ENCODE results near the gene C11orf24. TPM values are rescaled to one million over a fixed set of nuclear protein-coding genes. Genes with fewer than 3 reads are reported as not detected.

The C11orf24 gene
- total and polyA plus RNA-seq, 2 experiments from 2014 or later: 89.4 to 105 TPM

- Histone ChIP-seq H3F3A (ENCODE audit: insufficient read depth) (no peaks in the 10 kb centered on the region; the same call in 1 of the 2 replicates), H3K4me3 (no peak overlapping the region), H3K36me3 (ENCODE audit: low read depth) (no peaks in the 10 kb centered on the region), H3K4me2 (ENCODE audit: unreplicated experiment) (no peak overlapping the region), H3K27me3 (replicated peaks; ENCODE audit: insufficient read depth) (peaks cover 9% of the 10 kb centered on the region; the same call in 1 of the 2 replicates), H3K9me3 (ENCODE audit: low read depth) (no peaks in the 10 kb centered on the region), H3K9me2 (ENCODE audit: insufficient read depth) (no peaks in the 10 kb centered on the region), H4K20me1 (ENCODE audit: insufficient read depth) (peaks cover 14% of the 10 kb centered on the region; the same call in 1 of the 2 replicates), H3K27ac (no peak overlapping the region), H2AFZ (no peak overlapping the region), H3K79me2 (ENCODE audit: insufficient read depth) (peaks cover 25% of the 10 kb centered on the region), H3K4me1 (ENCODE audit: insufficient read depth) (peaks cover 13% of the 10 kb centered on the region), H3K9ac (no peak overlapping the region)
- DNase-seq: no peak
- in situ Hi-C loops (cut with MboI): no loop called here
- 57 to 64% methylated on average over 15 of the region's 15 CpGs for WGBS, 2 experiments (ENCODE audit: low coverage in 1 of 2, low lambda C conversion rate in 2 of 2, missing lambda C conversion rate in 2 of 2)
- TF ChIP-seq EZH2phosphoT487 (IDR thresholded peaks at IDR 0.05; ENCODE audit: insufficient read depth, low read depth): no peak
- no peak for TF ChIP-seq EZH2 (IDR thresholded peaks at IDR 0.05; ENCODE audit: insufficient read depth, poor library complexity, severe bottlenecking)
Observed at GRCh38 chr11:68215087-68215445, 56.7 kb downstream of the C11orf24 start.

- DNase-seq: peak; percentile 48
- Histone ChIP-seq H3K79me2 (ENCODE audit: insufficient read depth) (peaks cover 32% of the 10 kb centered on the region), H3K27ac (peak overlapping the region; percentile 95)
Observed at GRCh38 chr11:68214173-68215086, 57.3 kb downstream of the C11orf24 start.

GRCh38 chr11:68213555-68214172 is 58.1 kb downstream of the C11orf24 start:
- peak overlapping the region; percentile 85 for H3K4me2 ChIP-seq (ENCODE audit: unreplicated experiment)
- H4K20me1 ChIP-seq (ENCODE audit: insufficient read depth): peaks cover 26% of the 10 kb centered on the region
- H3K36me3 ChIP-seq (ENCODE audit: low read depth): no peaks in the 10 kb centered on the region
- peaks cover 39% of the 10 kb centered on the region for H3K79me2 ChIP-seq (ENCODE audit: insufficient read depth)
- peak overlapping the region; percentile 95 for H2AFZ ChIP-seq
- H3K27me3 ChIP-seq (replicated peaks; ENCODE audit: insufficient read depth): peaks cover 3% of the 10 kb centered on the region; the same call in 1 of the 2 replicates
- WGBS, 2 experiments (ENCODE audit: low coverage in 1 of 2, low lambda C conversion rate in 2 of 2, missing lambda C conversion rate in 2 of 2): 1% methylated on average over 48 to 59 of the region's 90 CpGs
- H3K9ac ChIP-seq: peak overlapping the region; percentile 94
- no peak for TF ChIP-seq EZH2 (IDR thresholded peaks at IDR 0.05; ENCODE audit: insufficient read depth, poor library complexity, severe bottlenecking)
- TF ChIP-seq EZH2phosphoT487 (IDR thresholded peaks at IDR 0.05; ENCODE audit: insufficient read depth, low read depth): no peak
- peaks cover 20% of the 10 kb centered on the region for H3K4me1 ChIP-seq (ENCODE audit: insufficient read depth)
- H3K4me3 ChIP-seq: peak overlapping the region; percentile 91
- peaks cover 8% of the 10 kb centered on the region; the same call in 1 of the 2 replicates for H3F3A ChIP-seq (ENCODE audit: insufficient read depth)
- H3K9me3 ChIP-seq (ENCODE audit: low read depth): no peaks in the 10 kb centered on the region
- H3K27ac ChIP-seq: peak overlapping the region; percentile 95
- peak; percentile 97 for DNase-seq
- in situ Hi-C loops (cut with MboI): no loop called here
- H3K9me2 ChIP-seq (ENCODE audit: insufficient read depth): no peaks in the 10 kb centered on the region

More at GRCh38 chr11:68214173-68215086, 57.3 kb downstream of the C11orf24 start:
- Histone ChIP-seq H3K4me3 (peak overlapping the region; percentile 91), H4K20me1 (ENCODE audit: insufficient read depth) (peaks cover 21% of the 10 kb centered on the region), H2AFZ (peak overlapping the region; percentile 95), H3K9me2 (ENCODE audit: insufficient read depth) (no peaks in the 10 kb centered on the region), H3K27me3 (replicated peaks; ENCODE audit: insufficient read depth) (peaks cover 3% of the 10 kb centered on the region; the same call in 1 of the 2 replicates), H3F3A (ENCODE audit: insufficient read depth) (peaks cover under 1% of the 10 kb centered on the region; the same call in 1 of the 2 replicates), H3K36me3 (ENCODE audit: low read depth) (no peaks in the 10 kb centered on the region), H3K9ac (peak overlapping the region; percentile 94), H3K4me1 (ENCODE audit: insufficient read depth) (peaks cover 14% of the 10 kb centered on the region), H3K4me2 (ENCODE audit: unreplicated experiment) (peak overlapping the region; percentile 85), H3K9me3 (ENCODE audit: low read depth) (no peaks in the 10 kb centered on the region)
- 14 to 18% methylated on average over 47 to 53 of the region's 58 CpGs for WGBS, 2 experiments (ENCODE audit: low coverage in 1 of 2, low lambda C conversion rate in 2 of 2, missing lambda C conversion rate in 2 of 2)
- TF ChIP-seq EZH2 (IDR thresholded peaks at IDR 0.05; ENCODE audit: insufficient read depth, poor library complexity, severe bottlenecking) (no peak), EZH2phosphoT487 (IDR thresholded peaks at IDR 0.05; ENCODE audit: insufficient read depth, low read depth) (no peak)
- in situ Hi-C loops (cut with MboI): no loop called here

GRCh38 chr11:68213135-68213515 is 58.6 kb downstream of the C11orf24 start, which contains the start of gene KMT5B:
Gene KMT5B (minus strand): TSS chr11:68213296. CDS start chr11:68190076, 23,220 bp downstream.
- H3F3A ChIP-seq (ENCODE audit: insufficient read depth): peaks cover 9% of the 10 kb centered on the region; the same call in 1 of the 2 replicates
- WGBS, 2 experiments (ENCODE audit: low coverage in 1 of 2, low lambda C conversion rate in 2 of 2, missing lambda C conversion rate in 2 of 2): 1 to 2% methylated on average over 12 to 55 of the region's 60 CpGs
- peaks cover 20% of the 10 kb centered on the region for H3K4me1 ChIP-seq (ENCODE audit: insufficient read depth)
- TF ChIP-seq EZH2 (IDR thresholded peaks at IDR 0.05; ENCODE audit: insufficient read depth, poor library complexity, severe bottlenecking) (no peak), EZH2phosphoT487 (IDR thresholded peaks at IDR 0.05; ENCODE audit: insufficient read depth, low read depth) (no peak)
- in situ Hi-C loops (cut with MboI): no loop called here
- H3K9me2 ChIP-seq (ENCODE audit: insufficient read depth): no peaks in the 10 kb centered on the region
- peak within 1 kb of the TSS; percentile 95 for H2AFZ ChIP-seq
- no peaks in the 10 kb centered on the region for H3K9me3 ChIP-seq (ENCODE audit: low read depth)
- H3K9ac ChIP-seq: peak within 1 kb of the TSS; percentile 94
- no peak for DNase-seq
- H3K79me2 ChIP-seq (ENCODE audit: insufficient read depth): peaks cover 45% of the 10 kb centered on the region
- H3K36me3 ChIP-seq (ENCODE audit: low read depth): no peaks in the 10 kb centered on the region
- peak within 1 kb of the TSS; percentile 100 for H3K4me3 ChIP-seq
- H3K27ac ChIP-seq: peak within 1 kb of the TSS; percentile 95
- peak within 1 kb of the TSS; percentile 93 for H3K4me2 ChIP-seq (ENCODE audit: unreplicated experiment)
- peaks cover 3% of the 10 kb centered on the region; the same call in 1 of the 2 replicates for H3K27me3 ChIP-seq (replicated peaks; ENCODE audit: insufficient read depth)
- H4K20me1 ChIP-seq (ENCODE audit: insufficient read depth): peaks cover 28% of the 10 kb centered on the region
